ENCODE results near the gene GALNT17. TPM values are rescaled to one million over a fixed set of nuclear protein-coding genes. Genes with fewer than 3 reads are reported as not detected.

Gene GALNT17
- total and polyA plus RNA-seq, 4 donors, result 2.8 to 10.8 (median 7.4) TPM

DNA sequence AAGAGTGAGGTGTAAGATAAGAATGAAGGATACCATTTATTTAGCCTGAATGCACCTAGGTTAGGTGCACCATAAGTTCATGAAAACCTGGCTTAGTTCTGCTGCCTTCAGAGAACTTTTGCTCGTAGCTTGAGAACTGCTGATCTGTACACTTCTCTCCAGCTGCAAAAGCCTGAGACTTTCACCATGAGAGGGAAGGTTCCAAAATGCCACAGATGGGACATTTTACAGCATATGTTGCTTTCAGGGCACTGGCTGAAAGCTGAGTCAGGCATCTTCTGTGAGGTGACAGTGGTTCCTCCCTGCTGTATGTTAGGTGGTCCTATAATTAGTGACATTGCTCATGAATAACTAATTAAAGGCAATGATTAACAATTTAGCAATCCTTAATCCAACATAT is 298.3 kb downstream of the GALNT17 start:
- no peaks in the 10 kb centered on the region for H3K4me1 ChIP-seq (ENCODE audit: control insufficient read depth in 5 of 5, insufficient read depth in 5 of 5, low read length in 5 of 5)
- no peaks in the 10 kb centered on the region for H3K27me3 ChIP-seq (ENCODE audit: control insufficient read depth in 3 of 3, insufficient read depth in 3 of 3, low read length in 2 of 3)
- H3K36me3 ChIP-seq (ENCODE audit: control insufficient read depth in 4 of 4, insufficient read depth in 4 of 4, low read length in 4 of 4), result peaks cover 0 to 4% (median 0%) of the 10 kb centered on the region in 4 donors
- DNase-seq (peak in 1 of 3 donors; percentile 38), ATAC-seq (ENCODE audit: insufficient read depth, low FRiP score) (no peak)
- H3K4me3 ChIP-seq, result no peak overlapping the region
- H3K27ac ChIP-seq (ENCODE audit: low read depth in 1 of 2, low read length in 1 of 2), result no peak overlapping the region
- H3K9ac ChIP-seq (ENCODE audit: insufficient read depth in 1 of 2, low read length in 2 of 2), result no peak overlapping the region
- 73 to 82% methylated on average over 1 of the region's 1 CpG for WGBS, 2 donors
- TF ChIP-seq, protein P1, sequence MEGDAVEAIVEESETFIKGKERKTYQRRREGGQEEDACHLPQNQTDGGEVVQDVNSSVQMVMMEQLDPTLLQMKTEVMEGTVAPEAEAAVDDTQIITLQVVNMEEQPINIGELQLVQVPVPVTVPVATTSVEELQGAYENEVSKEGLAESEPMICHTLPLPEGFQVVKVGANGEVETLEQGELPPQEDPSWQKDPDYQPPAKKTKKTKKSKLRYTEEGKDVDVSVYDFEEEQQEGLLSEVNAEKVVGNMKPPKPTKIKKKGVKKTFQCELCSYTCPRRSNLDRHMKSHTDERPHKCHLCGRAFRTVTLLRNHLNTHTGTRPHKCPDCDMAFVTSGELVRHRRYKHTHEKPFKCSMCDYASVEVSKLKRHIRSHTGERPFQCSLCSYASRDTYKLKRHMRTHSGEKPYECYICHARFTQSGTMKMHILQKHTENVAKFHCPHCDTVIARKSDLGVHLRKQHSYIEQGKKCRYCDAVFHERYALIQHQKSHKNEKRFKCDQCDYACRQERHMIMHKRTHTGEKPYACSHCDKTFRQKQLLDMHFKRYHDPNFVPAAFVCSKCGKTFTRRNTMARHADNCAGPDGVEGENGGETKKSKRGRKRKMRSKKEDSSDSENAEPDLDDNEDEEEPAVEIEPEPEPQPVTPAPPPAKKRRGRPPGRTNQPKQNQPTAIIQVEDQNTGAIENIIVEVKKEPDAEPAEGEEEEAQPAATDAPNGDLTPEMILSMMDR (IDR thresholded peaks at IDR 0.05; ENCODE audit: control extremely low read depth, extremely low read depth), result no peak
- H3K9me3 ChIP-seq (ENCODE audit: control insufficient read depth in 4 of 4, insufficient read depth in 3 of 4, low read length in 3 of 4), result peaks cover 0 to 2% (median 0%) of the 10 kb centered on the region in 4 donors

DNA sequence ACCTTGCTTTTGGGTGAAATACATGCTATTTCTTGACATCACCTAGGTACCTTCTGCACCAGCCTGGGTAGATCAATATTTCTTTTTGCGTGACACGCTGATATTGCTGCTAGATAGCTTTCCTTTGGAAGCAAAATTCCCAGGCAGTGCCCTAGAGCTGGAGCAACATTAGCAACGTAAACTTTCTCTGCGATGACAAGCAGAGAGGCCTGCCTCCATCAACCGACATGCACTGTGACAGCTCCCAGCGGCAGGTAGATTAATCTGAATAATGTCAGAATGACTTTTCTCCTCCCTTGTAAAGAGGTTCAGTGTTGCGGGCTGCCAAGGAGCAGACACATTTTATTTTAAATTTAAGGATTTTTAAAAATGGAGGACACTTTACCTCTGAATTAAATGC is 307.4 kb downstream of the GALNT17 start:
- DNase-seq (no peak), ATAC-seq (ENCODE audit: insufficient read depth, low FRiP score) (no peak)
- TF ChIP-seq, protein P1 (IDR thresholded peaks at IDR 0.05; ENCODE audit: control extremely low read depth, extremely low read depth), result no peak
- WGBS, 2 donors, result 82 to 88% methylated on average over 7 of the region's 7 CpGs
- no peak overlapping the region for H3K27ac ChIP-seq (ENCODE audit: low read depth in 1 of 2, low read length in 1 of 2)
- H3K9ac ChIP-seq (ENCODE audit: insufficient read depth in 1 of 2, low read length in 2 of 2), result no peak overlapping the region
- H3K36me3 ChIP-seq (ENCODE audit: control insufficient read depth in 4 of 4, insufficient read depth in 4 of 4, low read length in 4 of 4), result peaks cover 0 to 7% (median 0%) of the 10 kb centered on the region in 4 donors
- H3K4me3 ChIP-seq, result no peak overlapping the region
- H3K27me3 ChIP-seq (ENCODE audit: control insufficient read depth in 3 of 3, insufficient read depth in 3 of 3, low read length in 2 of 3), result no peaks in the 10 kb centered on the region
- H3K9me3 ChIP-seq (ENCODE audit: control insufficient read depth in 4 of 4, insufficient read depth in 3 of 4, low read length in 3 of 4), result peaks cover 0 to 3% (median 0%) of the 10 kb centered on the region in 4 donors
- H3K4me1 ChIP-seq (ENCODE audit: control insufficient read depth in 5 of 5, insufficient read depth in 5 of 5, low read length in 5 of 5), result peaks cover 0 to 7% (median 0%) of the 10 kb centered on the region in 5 donors

DNA sequence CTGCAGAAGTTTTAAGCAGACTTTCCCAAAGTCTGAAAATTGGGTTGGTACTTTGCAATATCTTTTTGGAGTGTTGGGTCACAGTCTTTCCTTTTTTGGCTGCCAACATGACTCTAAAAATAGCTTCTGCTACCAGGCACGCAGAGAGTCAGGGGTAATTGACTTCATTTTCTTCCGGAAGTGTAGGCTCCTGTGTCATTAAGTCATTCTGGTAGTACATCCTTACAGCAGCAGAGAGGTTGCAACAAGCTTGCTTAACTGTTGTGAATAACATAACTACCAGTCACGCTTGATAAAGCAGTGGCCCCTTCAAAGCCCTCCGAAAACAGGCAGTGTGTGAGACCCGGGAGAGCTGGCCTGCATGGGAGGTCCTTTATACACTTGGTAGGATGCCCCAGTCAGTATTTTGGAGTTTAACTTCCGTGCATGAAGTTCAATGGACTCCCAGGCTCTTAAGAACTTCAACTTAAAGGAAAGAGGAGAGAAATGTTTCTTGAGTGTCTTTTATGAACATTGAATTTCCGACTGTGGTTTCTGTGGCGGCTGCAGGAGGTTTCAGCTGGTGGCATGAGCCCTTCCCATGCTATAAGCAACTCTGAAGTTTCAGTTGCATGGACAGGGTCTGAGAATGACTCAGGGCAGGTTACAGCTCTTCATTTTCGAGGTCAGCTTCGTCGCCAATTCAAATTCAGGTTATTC is 310.7 kb downstream of the GALNT17 start:
- TF ChIP-seq, protein P1 (IDR thresholded peaks at IDR 0.05; ENCODE audit: control extremely low read depth, extremely low read depth), result no peak

More for the DNA sequence above, 310.7 kb downstream of the GALNT17 start:
- Histone ChIP-seq H3K9ac (ENCODE audit: insufficient read depth in 1 of 2, low read length in 2 of 2) (no peak overlapping the region), H3K27ac (ENCODE audit: low read depth in 1 of 2, low read length in 1 of 2) (no peak overlapping the region), H3K4me3 (no peak overlapping the region), H3K27me3 (ENCODE audit: control insufficient read depth in 3 of 3, insufficient read depth in 3 of 3, low read length in 2 of 3) (no peaks in the 10 kb centered on the region), H3K4me1 (ENCODE audit: control insufficient read depth in 5 of 5, insufficient read depth in 5 of 5, low read length in 5 of 5) (peaks cover 0 to 7% (median 0%) of the 10 kb centered on the region in 5 donors), H3K9me3 (ENCODE audit: control insufficient read depth in 4 of 4, insufficient read depth in 3 of 4, low read length in 3 of 4) (peaks cover 0 to 3% (median 0%) of the 10 kb centered on the region in 4 donors), H3K36me3 (ENCODE audit: control insufficient read depth in 4 of 4, insufficient read depth in 4 of 4, low read length in 4 of 4) (peaks cover 0 to 2% (median 0%) of the 10 kb centered on the region in 4 donors)
- 31 to 42% methylated on average over 11 of the region's 11 CpGs for WGBS, 2 donors
- ATAC-seq (ENCODE audit: insufficient read depth, low FRiP score) (no peak), DNase-seq (peak; percentile 17 to 54 (median 31))

Measured in lung (tissue), 12 donors.